Measurements from ENCODE around the gene GPR142.

Gene GPR142

GRCh38 chr17:74369221-74369620 lies 1.9 kb downstream of the GPR142 start:
- TF ChIP-seq CTCF (conservative IDR thresholded peaks at IDR 0.05; ENCODE audit: low read length): no peak
- no peak overlapping the region for H3K4me3 ChIP-seq (ENCODE audit: low read length)
- DNase-seq (ENCODE audit: low read depth): no peak

GRCh38 chr17:74369665-74370490 lies 2.6 kb downstream of the GPR142 start:
- TF ChIP-seq CTCF (conservative IDR thresholded peaks at IDR 0.05; ENCODE audit: low read length): no peak
- no peak overlapping the region for H3K4me3 ChIP-seq (ENCODE audit: low read length)
- DNase-seq (ENCODE audit: low read depth): no peak

- no peak for TF ChIP-seq CTCF (conservative IDR thresholded peaks at IDR 0.05; ENCODE audit: low read length)
- H3K4me3 ChIP-seq (ENCODE audit: low read length): no peak overlapping the region
- DNase-seq (ENCODE audit: low read depth): no peak
These were observed 4.4 kb downstream of the GPR142 start for GRCh38 chr17:74371653-74372147.

GRCh38 chr17:74372426-74372825 lies 5.1 kb downstream of the GPR142 start:
- no peak for DNase-seq (ENCODE audit: low read depth)
- no peak for TF ChIP-seq CTCF (conservative IDR thresholded peaks at IDR 0.05; ENCODE audit: low read length)
- no peak overlapping the region for H3K4me3 ChIP-seq (ENCODE audit: low read length)

- DNase-seq (ENCODE audit: low read depth): no peak
These were observed 6.7 kb downstream of the GPR142 start for GRCh38 chr17:74373838-74374606.

GRCh38 chr17:74374858-74375257 lies 7.6 kb downstream of the GPR142 start:
- DNase-seq (ENCODE audit: low read depth): no peak
- TF ChIP-seq CTCF (conservative IDR thresholded peaks at IDR 0.05; ENCODE audit: low read length): no peak
- H3K4me3 ChIP-seq (ENCODE audit: low read length): no peak overlapping the region

More at GRCh38 chr17:74373838-74374606, 6.7 kb downstream of the GPR142 start:
- no peak overlapping the region for H3K4me3 ChIP-seq (ENCODE audit: low read length)
- TF ChIP-seq CTCF (conservative IDR thresholded peaks at IDR 0.05; ENCODE audit: low read length): no peak

Data from AG10803 (cell line).